Nephron (organoid): ENCODE measurements around the gene LRRC15.
A peak's percentile ranks its signal among the peaks of the same experiment; 100 is the strongest.

ENCODE experiments used
- H3K27ac Mint-ChIP-seq, 3 experiments: 2 replicates each; pipeline ENCODE4 v1.8.0; 2020; ENCODE audit warnings: mixed read lengths in 3 of 3, mild to moderate bottlenecking in 2 of 3, moderate library complexity in 1 of 3
- H3K27me3 Mint-ChIP-seq: 2 replicates; pipeline ENCODE4 v1.8.0; 2021; ENCODE audit warnings: low read depth, mild to moderate bottlenecking, moderate library complexity, mixed read lengths
- H3K36me3 Mint-ChIP-seq: 2 replicates; pipeline ENCODE4 v1.8.0; 2020; ENCODE audit warnings: low read depth, mixed read lengths
- H3K4me1 Mint-ChIP-seq: 2 replicates; pipeline ENCODE4 v1.8.0; 2020; ENCODE audit warnings: mixed read lengths
- H3K4me3 Mint-ChIP-seq, 3 experiments: 2 replicates each; pipeline ENCODE4 v1.8.0; 2020; ENCODE audit warnings: mild to moderate bottlenecking in 3 of 3, mixed read lengths in 3 of 3, moderate library complexity in 2 of 3
- H3K9me3 Mint-ChIP-seq: 2 replicates; pipeline ENCODE4 v1.8.0; 2020; ENCODE audit warnings: mixed read lengths
- CTCF ChIP-seq, 3 experiments: fragments of 200-600 bp; sonication (generic); IDR thresholded peaks; one replicate each; pipeline ENCODE4 v1.5.0; 2021; ENCODE audit warnings: antibody characterized with exemption in 3 of 3; ENCODE audit not compliant: unreplicated experiment in 3 of 3

LRRC15 gene

DNA sequence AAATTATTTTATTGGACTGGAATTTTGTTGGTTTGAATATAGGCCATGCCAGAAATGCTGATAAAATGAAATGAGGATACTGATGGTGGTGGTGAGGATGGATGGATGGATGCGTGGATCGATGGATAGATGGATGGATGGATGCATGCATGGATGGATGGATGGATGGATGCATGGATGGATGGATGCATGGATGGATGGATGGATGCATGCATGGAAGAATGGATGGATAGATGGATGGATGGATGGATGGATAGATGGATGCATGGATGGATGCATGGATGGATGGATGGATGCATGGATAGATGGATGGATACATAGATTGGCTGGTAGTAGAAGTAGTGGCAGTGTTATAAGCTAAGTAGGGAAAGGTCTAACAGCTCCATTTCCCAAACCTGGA lies 58.5 kb downstream of the LRRC15 start:
- peak overlapping the region in 2 of 3 experiments; percentile 36 to 45 for H3K4me3 Mint-ChIP-seq
- H3K36me3 Mint-ChIP-seq = no peaks in the 10 kb centered on the region
- no peak for TF ChIP-seq CTCF (IDR thresholded peaks at IDR 0.05; ENCODE audit: unreplicated experiment in 3 of 3)
- H3K27me3 Mint-ChIP-seq = peaks cover 28% of the 10 kb centered on the region
- H3K4me1 Mint-ChIP-seq = peaks cover 72% of the 10 kb centered on the region
- H3K9me3 Mint-ChIP-seq = no peaks in the 10 kb centered on the region
- H3K27ac Mint-ChIP-seq = peak overlapping the region in 2 of 3 experiments; percentile 26 to 95

DNA sequence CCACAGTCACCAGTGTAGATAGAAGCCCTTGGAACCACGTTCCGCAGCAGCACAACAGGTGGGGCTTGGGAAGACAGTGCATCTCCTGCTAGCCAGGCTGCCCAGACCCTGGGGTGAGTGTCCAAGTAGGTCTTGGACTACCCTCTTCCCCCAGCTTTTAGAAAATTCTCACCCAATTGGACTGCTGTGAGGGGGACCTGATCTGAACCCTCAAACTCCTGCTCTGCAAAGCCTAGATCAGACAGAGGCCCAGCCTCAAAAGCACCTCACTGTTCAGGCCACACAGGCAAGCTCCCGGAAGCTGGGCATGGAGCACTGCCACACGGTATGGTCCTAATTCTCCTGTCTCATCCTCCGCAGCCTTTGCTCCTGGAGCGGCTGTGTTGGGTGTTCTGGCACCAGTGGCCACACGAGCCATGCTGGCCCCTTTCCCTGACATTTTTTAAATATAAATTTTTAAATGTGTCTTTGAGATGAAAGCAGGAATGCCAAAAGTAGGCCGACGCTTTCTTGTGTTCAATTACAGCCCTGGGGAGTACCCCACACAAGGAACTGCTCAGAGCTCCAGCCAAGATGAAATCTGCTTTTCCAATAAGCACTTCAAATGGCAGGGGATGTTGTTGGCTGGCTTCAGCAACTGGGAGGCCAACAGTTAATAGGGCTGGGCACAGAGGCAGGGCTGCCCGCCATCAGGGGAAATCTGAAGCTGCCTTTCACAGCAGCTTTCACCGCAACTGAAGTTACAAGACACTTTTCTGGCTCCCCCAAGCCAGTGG lies 59.3 kb downstream of the LRRC15 start:
- Mint-ChIP-seq H3K4me1 (peaks cover 71% of the 10 kb centered on the region), H3K27me3 (peaks cover 25% of the 10 kb centered on the region), H3K36me3 (no peaks in the 10 kb centered on the region), H3K9me3 (no peaks in the 10 kb centered on the region), H3K4me3 (peak overlapping the region in 1 of 3 experiments; percentile 5), H3K27ac (peak overlapping the region; percentile 26 to 95 (median 94))
- TF ChIP-seq CTCF (IDR thresholded peaks at IDR 0.05; ENCODE audit: unreplicated experiment in 3 of 3) = no peak

GRCh38 chr3:194308601-194309449 lies 60.7 kb downstream of the LRRC15 start:
- TF ChIP-seq CTCF (IDR thresholded peaks at IDR 0.05; ENCODE audit: unreplicated experiment in 3 of 3) = no peak
- Mint-ChIP-seq H3K4me3 (peak overlapping the region in 2 of 3 experiments; percentile 46 to 56), H3K27me3 (peaks cover 25% of the 10 kb centered on the region), H3K4me1 (peaks cover 64% of the 10 kb centered on the region), H3K36me3 (no peaks in the 10 kb centered on the region), H3K27ac (peak overlapping the region; percentile 26 to 95 (median 94)), H3K9me3 (no peaks in the 10 kb centered on the region)

GRCh38 chr3:194307849-194308248 lies 61.7 kb downstream of the LRRC15 start:
- H3K27ac Mint-ChIP-seq = peak overlapping the region in 2 of 3 experiments; percentile 51 to 95

More at GRCh38 chr3:194307849-194308248, 61.7 kb downstream of the LRRC15 start:
- Mint-ChIP-seq H3K4me1 (peaks cover 55% of the 10 kb centered on the region), H3K36me3 (no peaks in the 10 kb centered on the region), H3K27me3 (peaks cover 17% of the 10 kb centered on the region), H3K9me3 (no peaks in the 10 kb centered on the region), H3K4me3 (no peak overlapping the region)
- TF ChIP-seq CTCF (IDR thresholded peaks at IDR 0.05; ENCODE audit: unreplicated experiment in 3 of 3) = no peak
